B cell (primary cell): Measurements from ENCODE around the gene ZMPSTE24. TPM values are rescaled to one million over a fixed set of nuclear protein-coding genes. Genes with fewer than 3 reads are reported as not detected.
A peak's percentile ranks its signal among the peaks of the same experiment; 100 is the strongest.
"Not testable (repeated sequence)": the region's sequence is repeated elsewhere in the genome, so short reads cannot be mapped to it uniquely, and the experiment has no call there.

Source experiments
- ATAC-seq: fragments of 200-7000 bp; cut with Tn5 transposase; one replicate; pipeline ENCODE4 v1.10.0; 2021; ENCODE audit warnings: low read depth, mild to moderate bottlenecking, moderate number of reproducible peaks, moderate library complexity
- CTCF ChIA-PET: fragments of 350-600 bp; sonication (Branson Sonifier 250); formaldehyde crosslinking; loops from one replicate; lab custom pipeline; 2021; ENCODE audit warnings: antibody characterized with exemption, inconsistent platforms; lab: Charles Lee
- POLR2A ChIA-PET: fragments of 350-600 bp; sonication (Branson Sonifier 250); formaldehyde crosslinking; loops from one replicate; lab custom pipeline; 2021; ENCODE audit warnings: antibody characterized with exemption; lab: Charles Lee
- DNase-seq: peaks from one replicate; pipeline ENCODE4 v3.0.0; 2013
- H2AFZ ChIP-seq: 2 replicates; pipeline ENCODE4 v1.6.1; 2012; ENCODE audit warnings: mild to moderate bottlenecking, low read depth, low read length; ENCODE audit not compliant: insufficient read depth, poor library complexity, severe bottlenecking
- H3K27ac ChIP-seq, 2 donors: 1 replicate in 1 of 2; 2 replicates in 1 of 2; pipeline ENCODE4 v1.5.1; 2012 to 2013; ENCODE audit warnings: low read length in 2 of 2, mild to moderate bottlenecking in 2 of 2, moderate library complexity in 1 of 2
- H3K27me3 ChIP-seq, 4 experiments: fragments of 200-600 bp in 1 of 4; sonication (generic) in 1 of 4; replicated peaks in 1 of 4; 1 replicate in 2 of 4; 2 replicates in 2 of 4; pipeline versions ENCODE4 v1.6.1 to v1.7.0; 2013 to 2016; ENCODE audit warnings: low read length in 3 of 4, mild to moderate bottlenecking in 2 of 4, mixed read lengths in 1 of 4, moderate library complexity in 1 of 4; ENCODE audit not compliant: insufficient read depth in 4 of 4, control insufficient read depth in 3 of 4; ENCODE audit errors: control extremely low read depth in 1 of 4
- H3K36me3 ChIP-seq, 2 experiments: replicated peaks in 1 of 2; 1 replicate in 1 of 2; 2 replicates in 1 of 2; pipeline versions ENCODE4 v1.6.1 to v1.7.1; 2013; ENCODE audit warnings: low read length in 1 of 2; ENCODE audit not compliant: insufficient read depth in 2 of 2, control insufficient read depth in 1 of 2; ENCODE audit errors: control extremely low read depth in 1 of 2, extremely low read depth in 1 of 2
- H3K4me1 ChIP-seq, 2 donors: fragments of 200-600 bp in 1 of 2; sonication (generic) in 1 of 2; 1 replicate in 1 of 2; 2 replicates in 1 of 2; pipeline versions ENCODE4 v1.5.1 to v1.6.1; 2013 to 2017; ENCODE audit warnings: low read length in 2 of 2; ENCODE audit not compliant: control insufficient read depth in 2 of 2, insufficient read depth in 2 of 2
- H3K4me2 ChIP-seq: replicated peaks from 2 replicates; pipeline ENCODE3; 2012; ENCODE audit warnings: mild to moderate bottlenecking, low read depth, low read length; ENCODE audit not compliant: poor library complexity, severe bottlenecking
- H3K4me3 ChIP-seq, 5 experiments: fragments of 200-600 bp in 1 of 5; sonication (generic) in 1 of 5; 1 replicate in 3 of 5; 2 replicates in 2 of 5; pipeline versions ENCODE4 v1.5.1 to v1.7.0; 2011 to 2016; ENCODE audit warnings: low read length in 4 of 5, mild to moderate bottlenecking in 4 of 5, low read depth in 2 of 5, control low read depth in 1 of 5, moderate library complexity in 1 of 5; ENCODE audit not compliant: insufficient read depth in 1 of 5; ENCODE audit errors: control extremely low read depth in 1 of 5, extremely low read depth in 1 of 5
- H3K79me2 ChIP-seq: fragments of 200-600 bp; sonication (generic); one replicate; pipeline ENCODE4 v1.6.0; 2016; ENCODE audit warnings: low read length; ENCODE audit not compliant: control insufficient read depth, insufficient read depth
- H3K9ac ChIP-seq: fragments of 200-600 bp; sonication (generic); 2 replicates; pipeline ENCODE4 v1.6.1; 2017; ENCODE audit warnings: mild to moderate bottlenecking, low read length, moderate library complexity
- H3K9me3 ChIP-seq, 3 donors: one replicate each; pipeline versions ENCODE4 v1.6.1 to v1.7.1; 2013; ENCODE audit warnings: low read length in 2 of 3; ENCODE audit not compliant: control insufficient read depth in 2 of 3, insufficient read depth in 1 of 3; ENCODE audit errors: control extremely low read depth in 1 of 3
- H4K20me1 ChIP-seq: 2 replicates; pipeline ENCODE4 v1.6.0; 2012; ENCODE audit warnings: mild to moderate bottlenecking, low read length; ENCODE audit not compliant: insufficient read depth, control insufficient read depth, poor library complexity, severe bottlenecking
- H3K27ac Mint-ChIP-seq: one replicate; pipeline ENCODE4 v1.8.0; 2021; ENCODE audit warnings: mixed read lengths
- H3K27me3 Mint-ChIP-seq: one replicate; pipeline ENCODE4 v1.8.0; 2021; ENCODE audit warnings: mixed read lengths
- H3K4me1 Mint-ChIP-seq: one replicate; pipeline ENCODE4 v1.8.0; 2021; ENCODE audit warnings: mixed read lengths
- H3K4me3 Mint-ChIP-seq: one replicate; pipeline ENCODE4 v1.8.0; 2021; ENCODE audit warnings: mixed read lengths
- H3K9me3 Mint-ChIP-seq: one replicate; pipeline ENCODE4 v1.8.0; 2022; ENCODE audit warnings: mixed read lengths; ENCODE audit not compliant: insufficient read depth
- EZH2 ChIP-seq: IDR thresholded peaks from 2 replicates; pipeline ENCODE4 v1.6.1; 2012; ENCODE audit warnings: borderline replicate concordance, low read depth, mild to moderate bottlenecking, moderate library complexity, low read length; ENCODE audit not compliant: insufficient read depth, poor library complexity, severe bottlenecking
- WGBS: methylation state at CpG from one replicate; pipeline ENCODE4 v1.1.5; 2013; ENCODE audit warnings: missing lambda C conversion rate; ENCODE audit not compliant: insufficient coverage; 5-methylcytosine and 5-hydroxymethylcytosine counted together
- intact Hi-C: fragments of 100-400 bp; cut with micrococcal nuclease; formaldehyde crosslinking; loops from one replicate; pipeline ENCODE4 v1.10.0; 2022
- polyA plus RNA-seq: library from polyadenylated mRNA; depleted of rRNA; stranded (reverse); fragments of >200 nt; gene quantifications from 2 replicates; pipeline ENCODE4 v1.2.3, GENCODE V29; 2012
- total RNA-seq, 2 donors: library from RNA; stranded (reverse); fragments of 120-200 nt in 1 of 2; gene quantifications; 1 replicate in 1 of 2; 2 replicates in 1 of 2; pipeline versions ENCODE4 v1.2.3 to v1.2.4, GENCODE V29; 2013 to 2022
- TF ChIP-seq, protein P1 (sequence below): fragments of 200-600 bp; IDR thresholded peaks from one replicate; pipeline ENCODE4 v1.8.0; 2022; ENCODE audit warnings: antibody characterized with exemption, mild to moderate bottlenecking

Gene ZMPSTE24
- total and polyA plus RNA-seq, 2 donors (not counting 1 experiment from before 2014, with no cell fraction given), result 3.5 to 18.5 TPM

DNA sequence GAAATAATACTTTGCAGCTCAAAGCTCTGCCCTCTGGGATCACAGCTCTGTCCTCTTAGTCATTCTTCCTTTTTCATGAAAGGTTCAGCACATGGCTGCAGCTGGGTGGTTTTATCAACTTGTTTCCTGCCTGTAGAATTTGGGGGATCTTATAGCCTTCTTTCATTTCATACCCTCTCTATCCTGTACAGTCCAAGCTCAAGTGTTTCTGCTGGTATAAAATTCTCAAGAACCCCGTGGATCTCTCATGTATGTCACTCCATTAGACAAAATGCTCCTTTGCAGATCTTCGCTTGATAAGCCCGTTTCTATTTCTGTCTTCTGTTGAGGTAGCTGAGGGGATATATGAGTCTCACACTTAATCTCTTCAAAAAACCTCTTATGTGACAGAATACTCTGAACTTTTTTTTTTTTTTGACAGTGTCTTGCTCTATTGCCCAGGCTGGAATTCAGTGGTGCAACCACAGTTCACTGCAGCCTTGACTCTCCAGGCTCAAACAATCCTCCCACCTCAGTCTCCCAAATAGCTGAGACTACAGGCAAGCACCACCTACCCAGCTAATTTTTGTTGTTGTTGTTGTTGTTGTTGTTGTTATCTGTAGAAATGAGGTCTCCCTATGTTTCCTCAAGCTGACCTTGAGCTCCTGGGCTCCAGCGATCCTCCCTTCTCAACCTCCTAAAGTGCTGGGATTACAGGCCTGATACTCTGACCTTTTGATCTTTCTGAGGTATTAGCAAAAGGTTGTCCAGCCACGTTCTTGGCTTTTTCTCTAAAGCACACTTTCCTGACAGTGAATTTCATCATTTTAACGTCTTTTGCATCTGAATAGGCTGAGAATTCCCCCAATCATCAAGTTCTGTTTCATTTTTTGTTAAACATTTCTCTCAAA is 83.7 kb downstream of the ZMPSTE24 start:
- H3K4me1 ChIP-seq, result peaks cover 40 to 48% of the 10 kb centered on the region in 2 donors
- H3K9ac ChIP-seq, result peak overlapping the region; percentile 11
- POLR2A ChIA-PET, result interaction anchor here (0.6 to 1.9 kb wide), 6 partner anchors 24 to 513 kb away, joined by 3 to 7 read pairs (median 4); no protein-coding TSS in a partner anchor
- no peaks in the 10 kb centered on the region for H3K27me3 Mint-ChIP-seq
- peak overlapping the region; percentile 41 for H3K4me2 ChIP-seq
- peak overlapping the region; percentile 58 for H2AFZ ChIP-seq
- peak overlapping the region; percentile 55 to 76 for H3K27ac ChIP-seq
- peaks cover 4% of the 10 kb centered on the region for H3K9me3 Mint-ChIP-seq
- H3K4me3 ChIP-seq, result peak overlapping the region in 1 of 5 experiments; percentile 17
- ATAC-seq (no peak), DNase-seq (peak; percentile 28)
- TF ChIP-seq, protein P1, sequence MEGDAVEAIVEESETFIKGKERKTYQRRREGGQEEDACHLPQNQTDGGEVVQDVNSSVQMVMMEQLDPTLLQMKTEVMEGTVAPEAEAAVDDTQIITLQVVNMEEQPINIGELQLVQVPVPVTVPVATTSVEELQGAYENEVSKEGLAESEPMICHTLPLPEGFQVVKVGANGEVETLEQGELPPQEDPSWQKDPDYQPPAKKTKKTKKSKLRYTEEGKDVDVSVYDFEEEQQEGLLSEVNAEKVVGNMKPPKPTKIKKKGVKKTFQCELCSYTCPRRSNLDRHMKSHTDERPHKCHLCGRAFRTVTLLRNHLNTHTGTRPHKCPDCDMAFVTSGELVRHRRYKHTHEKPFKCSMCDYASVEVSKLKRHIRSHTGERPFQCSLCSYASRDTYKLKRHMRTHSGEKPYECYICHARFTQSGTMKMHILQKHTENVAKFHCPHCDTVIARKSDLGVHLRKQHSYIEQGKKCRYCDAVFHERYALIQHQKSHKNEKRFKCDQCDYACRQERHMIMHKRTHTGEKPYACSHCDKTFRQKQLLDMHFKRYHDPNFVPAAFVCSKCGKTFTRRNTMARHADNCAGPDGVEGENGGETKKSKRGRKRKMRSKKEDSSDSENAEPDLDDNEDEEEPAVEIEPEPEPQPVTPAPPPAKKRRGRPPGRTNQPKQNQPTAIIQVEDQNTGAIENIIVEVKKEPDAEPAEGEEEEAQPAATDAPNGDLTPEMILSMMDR, result no peak
- TF ChIP-seq EZH2, result no peak
- H3K79me2 ChIP-seq, result peaks cover 60% of the 10 kb centered on the region
- 66% methylated on average over 3 of the region's 6 CpGs for WGBS
- H3K4me1 Mint-ChIP-seq, result peaks cover 55% of the 10 kb centered on the region
- CTCF ChIA-PET, result interaction anchor here (0.6 to 11.4 kb wide), 20 partner anchors 10 to 261 kb away, joined by 3 to 304 read pairs (median 6); partner anchors contain the start of genes COL9A2 and SMAP2
- intact Hi-C loops, result no loop called here
- H3K36me3 ChIP-seq, result no peaks in the 10 kb centered on the region
- H3K4me3 Mint-ChIP-seq, result peak overlapping the region; percentile 62
- H3K9me3 ChIP-seq, result no peaks in the 10 kb centered on the region
- H3K27ac Mint-ChIP-seq, result peak overlapping the region; percentile 87
- no peaks in the 10 kb centered on the region for H3K27me3 ChIP-seq
- H4K20me1 ChIP-seq, result no peaks in the 10 kb centered on the region

DNA sequence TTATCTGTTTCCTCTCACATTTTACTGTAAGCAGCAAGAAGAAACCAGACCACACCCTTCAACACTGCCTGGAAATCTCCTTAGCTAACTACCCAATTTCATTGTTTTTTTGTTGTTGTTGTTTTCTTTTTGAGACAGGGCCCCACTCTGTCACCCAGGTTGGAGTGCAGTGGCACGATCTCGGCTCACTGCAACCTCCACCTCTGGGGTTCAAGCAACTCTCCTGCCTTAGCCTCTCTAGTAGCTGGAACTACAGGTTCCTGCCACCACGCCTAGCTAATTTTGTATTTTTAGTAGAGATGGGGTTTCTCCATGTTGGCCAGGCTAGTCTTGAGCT is 84.3 kb downstream of the ZMPSTE24 start:
- peak overlapping the region; percentile 53 for H2AFZ ChIP-seq
- peaks cover 40 to 48% of the 10 kb centered on the region in 2 donors for H3K4me1 ChIP-seq
- H4K20me1 ChIP-seq, H3K9me3 ChIP-seq, H3K27me3 ChIP-seq, intact Hi-C loops, H3K36me3 ChIP-seq, H3K27me3 Mint-ChIP-seq, ATAC-seq, H3K9me3 Mint-ChIP-seq, H3K4me3 ChIP-seq: not testable (repeated sequence)
- POLR2A ChIA-PET, result interaction anchor here (0.6 to 1.9 kb wide), 2 partner anchors 32 to 512 kb away, joined by 5 to 7 read pairs; no protein-coding TSS in a partner anchor
- H3K27ac Mint-ChIP-seq, result peak overlapping the region; percentile 79
- no CpG with 5 or more reads among the region's 3 CpGs for WGBS
- peak overlapping the region; percentile 62 for H3K4me3 Mint-ChIP-seq
- peak overlapping the region; percentile 11 for H3K9ac ChIP-seq
- peak overlapping the region; percentile 41 for H3K4me2 ChIP-seq
- peaks cover 64% of the 10 kb centered on the region for H3K79me2 ChIP-seq
- peak overlapping the region; percentile 55 to 76 for H3K27ac ChIP-seq
- CTCF ChIA-PET, result interaction anchor here (1.1 to 11.4 kb wide), 13 partner anchors 9 to 262 kb away, joined by 5 to 304 read pairs (median 8); partner anchors contain the start of gene COL9A2
- peaks cover 55% of the 10 kb centered on the region for H3K4me1 Mint-ChIP-seq
- DNase-seq, result peak; percentile 21

Other genes starting within 250 kb of the ZMPSTE24 start
- gene CAP1, start 217.5 kb upstream of the ZMPSTE24 start, total RNA-seq, result 195 and 203 TPM in 2 replicates
- gene CAP1, start 217.5 kb upstream of the ZMPSTE24 start, polyA plus RNA-seq, result 146 and 175 TPM in 2 replicates
- gene PPT1, start 161.0 kb upstream of the ZMPSTE24 start, total RNA-seq, result 32.1 and 38.2 TPM in 2 replicates
- 6.0 and 10.4 TPM in 2 replicates for gene PPT1, start 161.0 kb upstream of the ZMPSTE24 start, polyA plus RNA-seq
- gene RLF, start 96.8 kb upstream of the ZMPSTE24 start, total RNA-seq, result 21.4 and 21.9 TPM in 2 replicates
- gene RLF, start 96.8 kb upstream of the ZMPSTE24 start, polyA plus RNA-seq, result 7.8 and 13.8 TPM in 2 replicates
- not detected in 2 replicates for gene TMCO2, start 10.3 kb upstream of the ZMPSTE24 start, total RNA-seq
- not detected in 2 replicates for gene TMCO2, start 10.3 kb upstream of the ZMPSTE24 start, polyA plus RNA-seq
- gene COL9A2, start 59.0 kb downstream of the ZMPSTE24 start, total RNA-seq, result 14.8 and 14.9 TPM in 2 replicates
- gene COL9A2, start 59.0 kb downstream of the ZMPSTE24 start, polyA plus RNA-seq, result 29.6 and 30.6 TPM in 2 replicates
- gene SMAP2, start 115.5 kb downstream of the ZMPSTE24 start, total RNA-seq, result 300 and 305 TPM in 2 replicates
- 267 and 275 TPM in 2 replicates for gene SMAP2, start 115.5 kb downstream of the ZMPSTE24 start, polyA plus RNA-seq
- gene ZFP69B, start 192.2 kb downstream of the ZMPSTE24 start, total RNA-seq, result 10.8 and 11.8 TPM in 2 replicates
- gene ZFP69B, start 192.2 kb downstream of the ZMPSTE24 start, polyA plus RNA-seq, result 0.88 and 1.0 TPM in 2 replicates
- gene ZFP69, start 219.1 kb downstream of the ZMPSTE24 start, total RNA-seq, result 7.5 TPM in 2 replicates
- gene ZFP69, start 219.1 kb downstream of the ZMPSTE24 start, polyA plus RNA-seq, result 2.2 and 2.9 TPM in 2 replicates